Stimulated activated CD8-positive, alpha-beta memory T cell treated with anti-CD3 and anti-CD28 coated beads, Interleukin-15, amount 100 ng/mL, for 48 hours (primary cell): Measurements from ENCODE around the gene GPR17.

ENCODE experiments used
- DNase-seq, 2 donors: peaks; one replicate each; pipeline ENCODE4 v3.0.0-alpha.2; 2020; ENCODE audit warnings: low read depth in 2 of 2

Gene GPR17

GRCh38 chr2:127654838-127655175 lies 8.9 kb downstream of the GPR17 start:
- no peak for DNase-seq

DNA sequence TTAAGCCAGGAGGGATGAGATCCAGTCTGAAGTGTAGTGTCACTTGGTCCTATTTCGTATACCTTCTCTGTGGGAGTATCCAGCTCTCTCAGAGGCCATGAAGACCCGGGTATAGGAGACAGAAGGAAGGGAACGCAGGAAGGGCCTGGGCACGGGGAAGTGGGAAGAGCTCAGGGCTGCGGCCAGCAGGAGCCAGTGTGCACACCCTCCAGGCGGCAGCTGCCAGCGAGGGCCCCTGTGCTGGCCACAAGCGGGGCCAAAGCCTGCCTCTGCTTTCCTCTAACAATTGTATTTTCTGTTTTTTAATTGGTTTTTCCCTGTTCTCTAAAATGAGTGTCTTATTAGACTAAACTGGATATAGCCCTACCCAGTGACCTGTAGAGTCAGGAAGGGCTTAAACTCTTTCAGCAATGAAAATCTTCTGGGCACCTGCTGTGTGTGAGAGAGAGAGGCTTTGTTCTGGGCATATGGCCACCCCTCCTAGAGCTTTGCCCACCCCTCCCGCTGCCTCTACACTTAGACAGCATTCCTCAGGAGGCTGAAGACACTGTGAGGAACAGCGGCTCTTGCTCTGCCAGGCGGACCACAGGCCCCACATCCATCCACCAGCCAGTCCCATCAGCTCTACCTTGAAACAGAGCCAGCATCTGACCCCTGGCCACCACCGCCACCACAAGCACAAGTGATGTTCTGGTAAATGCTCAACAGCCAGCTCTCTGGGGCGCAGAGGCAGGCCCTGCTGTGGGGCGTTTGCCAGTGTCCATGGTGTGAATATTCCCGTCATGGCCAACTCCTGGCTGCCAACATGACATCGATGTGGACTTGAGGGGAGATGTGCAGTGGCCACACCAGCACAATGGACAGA lies 9.5 kb downstream of the GPR17 start:
- no peak for DNase-seq

GRCh38 chr2:127656569-127657231 lies 10.7 kb downstream of the GPR17 start:
- DNase-seq = no peak

GRCh38 chr2:127657232-127657595 lies 11.3 kb downstream of the GPR17 start:
- DNase-seq = no peak

DNA sequence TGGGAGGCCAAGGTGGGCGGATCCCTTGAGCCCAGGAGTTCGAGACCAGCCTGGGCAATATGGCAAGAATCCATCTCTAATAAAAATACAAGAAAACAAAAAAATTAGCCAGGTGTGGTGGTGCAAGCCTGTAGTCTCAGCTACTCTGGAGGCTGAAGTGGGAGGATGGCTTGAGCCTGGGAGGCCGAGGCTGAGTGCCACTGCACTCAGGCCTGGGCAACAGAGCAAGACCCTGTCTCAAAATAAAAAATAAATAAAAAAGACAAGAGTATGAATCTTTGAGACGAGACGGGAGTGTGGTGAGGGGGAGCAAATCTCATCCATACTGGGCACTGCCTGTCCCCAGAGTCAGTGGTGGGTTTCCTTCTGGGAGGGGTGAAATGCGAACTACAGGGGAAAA lies 12.2 kb downstream of the GPR17 start:
- no peak for DNase-seq

- DNase-seq = no peak
Observed at GRCh38 chr2:127658641-127659407, 12.9 kb downstream of the GPR17 start.

DNA sequence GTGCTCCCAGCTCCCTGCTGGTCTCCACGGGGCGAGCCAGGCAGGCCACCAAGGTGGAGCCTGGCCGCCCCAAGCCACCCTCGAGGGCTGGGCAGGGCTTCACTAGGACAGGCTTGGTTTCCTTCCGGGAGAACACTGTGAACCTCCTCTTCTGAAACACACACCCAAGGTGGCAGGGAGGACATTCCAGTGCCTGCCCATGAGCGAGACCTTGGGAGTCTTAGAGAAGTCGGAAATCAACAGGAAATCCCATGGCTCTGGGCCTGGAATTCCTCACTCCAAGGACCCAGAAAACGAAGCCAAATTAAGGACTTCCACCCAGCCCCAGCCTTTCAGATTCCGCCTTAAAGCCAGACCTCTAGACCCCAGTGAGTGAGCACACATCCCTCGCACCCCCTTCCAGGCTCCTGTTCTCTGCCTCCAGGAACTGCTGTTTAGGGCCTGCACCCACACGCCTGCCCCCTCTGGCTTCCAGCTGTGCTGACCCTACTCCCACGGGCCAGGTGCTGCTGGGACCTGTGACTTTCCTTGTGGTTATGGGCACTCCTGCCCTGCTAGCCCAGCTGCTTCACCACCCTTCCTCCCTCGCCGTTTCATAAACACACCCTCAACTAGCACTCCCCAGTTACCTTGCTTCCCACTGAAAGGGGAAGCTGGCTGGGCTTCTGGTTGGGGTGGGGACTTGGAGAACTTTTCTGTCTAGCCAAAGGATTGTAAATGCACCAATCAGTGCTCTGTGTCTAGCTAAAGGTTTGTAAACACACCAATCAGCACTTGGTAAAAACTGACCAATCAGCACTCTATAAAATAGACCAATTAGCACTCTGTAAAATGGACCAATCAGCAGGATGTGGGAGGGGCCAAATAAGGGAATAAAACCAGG lies 13.7 kb downstream of the GPR17 start:
- no peak for DNase-seq

DNA sequence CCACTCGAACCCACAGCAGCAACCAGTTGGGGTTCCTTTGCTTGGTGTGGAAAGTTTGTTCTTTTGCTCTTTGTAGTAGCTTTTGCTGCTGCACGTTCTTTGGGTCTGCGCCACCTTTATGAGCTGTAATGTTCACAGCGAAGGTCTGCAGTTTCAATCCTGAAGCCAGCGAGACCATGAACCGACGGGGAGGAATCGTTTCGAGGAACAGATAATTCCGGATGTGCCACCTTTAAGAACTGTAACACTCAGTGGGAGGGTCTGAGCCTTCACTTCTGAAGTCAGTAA lies 14.3 kb downstream of the GPR17 start:
- DNase-seq = no peak

DNA sequence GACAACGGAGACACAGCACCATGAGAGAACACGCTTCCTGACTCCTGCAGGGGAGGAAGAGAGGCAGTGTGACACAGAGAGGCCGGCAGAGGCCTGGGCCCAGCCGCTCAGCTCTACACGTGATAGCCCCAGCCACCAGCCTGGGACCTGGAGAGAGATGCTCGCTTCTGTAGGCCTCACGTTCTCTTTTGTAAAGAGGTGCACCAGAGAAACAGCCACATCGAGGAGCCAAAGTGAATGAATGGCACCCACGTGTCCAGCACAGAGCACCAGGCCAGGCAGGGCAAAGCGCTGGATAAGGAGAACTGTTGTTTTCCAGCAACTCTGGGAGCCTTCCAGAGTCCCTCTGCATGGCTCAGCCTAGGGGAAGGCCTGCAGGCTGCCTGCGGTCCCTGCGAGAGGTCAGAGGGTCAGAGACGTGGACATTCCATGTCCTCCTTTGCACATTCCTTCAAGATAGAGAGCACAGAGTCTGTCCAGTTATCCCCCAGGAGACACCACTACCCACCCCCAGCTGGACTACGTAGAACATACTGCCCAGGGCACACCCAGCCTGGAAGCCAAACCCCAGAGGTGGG lies 15.2 kb downstream of the GPR17 start:
- no peak for DNase-seq

GRCh38 chr2:127661949-127662510 lies 16.1 kb downstream of the GPR17 start:
- DNase-seq = no peak

- DNase-seq = no peak
Observed at GRCh38 chr2:127662937-127663565, 17.1 kb downstream of the GPR17 start.

- no peak for DNase-seq
Observed at GRCh38 chr2:127663566-127664064, 17.7 kb downstream of the GPR17 start.

GRCh38 chr2:127664065-127664894 lies 18.3 kb downstream of the GPR17 start:
- DNase-seq = no peak

GRCh38 chr2:127664895-127665225 lies 18.9 kb downstream of the GPR17 start:
- DNase-seq = no peak

DNA sequence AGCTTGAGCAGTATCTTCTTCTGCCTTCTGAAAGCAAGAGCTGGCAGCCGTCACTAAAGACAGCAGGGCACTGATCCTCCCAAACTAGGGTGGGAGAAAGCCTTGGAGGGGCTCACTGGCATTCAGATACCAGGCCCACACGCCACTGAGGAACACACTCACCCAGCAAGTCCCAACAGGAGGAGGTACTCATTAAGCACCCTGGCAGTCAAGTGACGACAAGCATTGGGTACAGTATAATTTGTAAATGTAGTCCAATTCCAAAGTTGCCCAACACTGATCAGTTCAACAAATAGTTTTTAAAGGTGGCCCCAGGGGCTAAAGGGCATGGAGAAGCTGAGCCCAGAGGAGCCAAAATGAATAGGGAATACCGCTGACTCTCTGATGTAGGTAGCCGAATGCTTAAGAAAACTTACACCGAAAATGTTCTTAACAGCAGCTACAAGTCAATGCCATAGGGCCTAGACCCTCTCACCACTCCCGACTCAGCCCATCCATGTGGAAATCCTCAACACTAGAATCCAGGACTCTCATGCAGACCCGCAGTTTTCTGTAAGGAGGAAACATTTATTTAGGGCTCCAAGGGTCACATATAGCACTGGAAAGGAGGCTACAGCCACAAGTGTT lies 19.4 kb downstream of the GPR17 start:
- no peak for DNase-seq

DNA sequence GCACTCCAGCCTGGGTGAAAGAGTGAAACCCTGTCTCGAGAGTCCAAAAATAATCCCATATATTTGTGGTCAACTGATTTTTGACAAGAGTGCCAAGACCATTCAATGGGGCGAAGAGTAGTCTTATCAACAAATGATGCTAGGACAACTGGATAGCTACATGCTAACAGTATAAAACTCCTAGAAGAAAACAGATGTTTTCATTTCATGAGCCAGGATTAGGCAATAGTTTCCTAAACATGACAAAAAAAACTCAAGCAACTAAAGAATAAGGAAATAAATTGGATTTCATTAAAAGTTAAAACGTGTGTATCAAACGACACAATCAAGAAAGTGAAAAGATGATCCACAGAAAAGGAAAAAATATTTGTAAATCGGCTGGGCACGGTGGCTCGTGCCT lies 23.1 kb downstream of the GPR17 start:
- no peak for DNase-seq

GRCh38 chr2:127670055-127670956 lies 24.4 kb downstream of the GPR17 start:
- DNase-seq = no peak

GRCh38 chr2:127670957-127671290 lies 25.0 kb downstream of the GPR17 start:
- DNase-seq = no peak
